ENCODE measurements around the gene GPR87. TPM values are rescaled to one million over a fixed set of nuclear protein-coding genes. Genes with fewer than 3 reads are reported as not detected.
A peak's percentile ranks its signal among the peaks of the same experiment; 100 is the strongest.

The GPR87 gene
- total RNA-seq, 3 donors from 2014 or later (not counting 1 experiment from before 2014, with no cell fraction given), result not detected

DNA sequence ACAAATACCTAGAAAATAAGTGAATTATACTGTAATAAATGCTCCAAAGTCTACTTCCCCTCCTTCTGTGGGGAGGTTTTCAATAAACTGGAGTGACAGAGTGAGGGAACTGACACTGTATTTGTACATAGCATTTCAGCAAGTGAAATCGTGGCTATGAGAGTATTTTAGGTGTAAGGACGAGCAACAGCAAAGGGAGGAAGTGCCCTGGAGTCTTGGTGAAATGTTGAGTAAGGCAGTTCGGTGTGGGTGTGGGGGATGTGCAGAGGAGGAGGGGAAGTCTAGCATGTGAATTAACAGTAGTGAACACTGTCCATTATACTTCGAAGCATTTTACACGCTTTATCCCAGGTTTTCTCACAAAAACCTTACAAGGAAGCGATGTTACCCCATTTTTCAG, 30.8 kb upstream of the GPR87 start:
- no peaks in the 10 kb centered on the region for H3K36me3 Mint-ChIP-seq
- TF ChIP-seq, protein P1, sequence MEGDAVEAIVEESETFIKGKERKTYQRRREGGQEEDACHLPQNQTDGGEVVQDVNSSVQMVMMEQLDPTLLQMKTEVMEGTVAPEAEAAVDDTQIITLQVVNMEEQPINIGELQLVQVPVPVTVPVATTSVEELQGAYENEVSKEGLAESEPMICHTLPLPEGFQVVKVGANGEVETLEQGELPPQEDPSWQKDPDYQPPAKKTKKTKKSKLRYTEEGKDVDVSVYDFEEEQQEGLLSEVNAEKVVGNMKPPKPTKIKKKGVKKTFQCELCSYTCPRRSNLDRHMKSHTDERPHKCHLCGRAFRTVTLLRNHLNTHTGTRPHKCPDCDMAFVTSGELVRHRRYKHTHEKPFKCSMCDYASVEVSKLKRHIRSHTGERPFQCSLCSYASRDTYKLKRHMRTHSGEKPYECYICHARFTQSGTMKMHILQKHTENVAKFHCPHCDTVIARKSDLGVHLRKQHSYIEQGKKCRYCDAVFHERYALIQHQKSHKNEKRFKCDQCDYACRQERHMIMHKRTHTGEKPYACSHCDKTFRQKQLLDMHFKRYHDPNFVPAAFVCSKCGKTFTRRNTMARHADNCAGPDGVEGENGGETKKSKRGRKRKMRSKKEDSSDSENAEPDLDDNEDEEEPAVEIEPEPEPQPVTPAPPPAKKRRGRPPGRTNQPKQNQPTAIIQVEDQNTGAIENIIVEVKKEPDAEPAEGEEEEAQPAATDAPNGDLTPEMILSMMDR (IDR thresholded peaks at IDR 0.05), result no peak
- Histone ChIP-seq H3K9me3 (ENCODE audit: control insufficient read depth, insufficient read depth, low read length) (no peaks in the 10 kb centered on the region), H3K27me3 (ENCODE audit: control insufficient read depth, insufficient read depth, low read length) (no peaks in the 10 kb centered on the region), H3K27ac (ENCODE audit: low read length) (no peak overlapping the region), H3K4me3 (ENCODE audit: low read length) (no peak overlapping the region), H3K36me3 (ENCODE audit: control insufficient read depth, insufficient read depth, low read length) (no peaks in the 10 kb centered on the region), H3K4me1 (ENCODE audit: control insufficient read depth, insufficient read depth, low read length) (peaks cover 6% of the 10 kb centered on the region)
- H3K4me1 Mint-ChIP-seq, result peaks cover 24 to 26% of the 10 kb centered on the region in 2 donors
- ATAC-seq (peak; percentile 72 to 78 (median 73)), DNase-seq (no peak)
- H3K27me3 Mint-ChIP-seq (ENCODE audit: low read depth in 2 of 2), result no peaks in the 10 kb centered on the region
- H3K4me3 Mint-ChIP-seq, result peak overlapping the region; percentile 79
- no peaks in the 10 kb centered on the region for H3K9me3 Mint-ChIP-seq
- H3K27ac Mint-ChIP-seq, result peak overlapping the region; percentile 57 to 75
- intact Hi-C loops (cut with micrococcal nuclease), result no loop called here
- WGBS (ENCODE audit: insufficient coverage), result 12% methylated on average over 4 of the region's 6 CpGs

DNA sequence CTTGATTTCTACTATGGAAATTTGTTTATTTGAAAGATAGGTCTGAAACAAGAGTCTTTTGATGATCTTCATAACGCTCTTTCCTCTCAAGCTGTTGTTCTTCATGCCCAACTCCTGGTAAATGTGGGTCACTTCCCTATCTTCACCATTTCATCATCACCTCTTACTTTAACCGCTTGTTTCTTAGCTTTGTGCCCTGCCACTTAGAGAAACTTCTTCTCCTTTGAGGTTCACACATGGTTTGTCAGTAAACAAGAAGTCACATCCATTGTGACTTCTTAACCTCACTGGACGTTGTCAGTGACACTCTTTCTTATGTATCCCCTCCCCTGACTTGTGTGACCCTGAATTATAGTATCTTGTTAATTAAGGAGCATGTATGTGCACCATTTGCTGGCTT, 29.7 kb upstream of the GPR87 start:
- no peaks in the 10 kb centered on the region for H3K36me3 Mint-ChIP-seq
- H3K36me3 ChIP-seq (ENCODE audit: control insufficient read depth, insufficient read depth, low read length), result no peaks in the 10 kb centered on the region
- ATAC-seq (peak; percentile 50 to 75 (median 73)), DNase-seq (no peak)
- no peaks in the 10 kb centered on the region for H3K27me3 ChIP-seq (ENCODE audit: control insufficient read depth, insufficient read depth, low read length)
- no peak overlapping the region for H3K27ac ChIP-seq (ENCODE audit: low read length)
- H3K4me3 Mint-ChIP-seq, result peak overlapping the region; percentile 72
- peaks cover 24 to 26% of the 10 kb centered on the region in 2 donors for H3K4me1 Mint-ChIP-seq
- peak overlapping the region; percentile 57 to 77 for H3K27ac Mint-ChIP-seq
- TF ChIP-seq, protein P1 (IDR thresholded peaks at IDR 0.05), result no peak
- no peaks in the 10 kb centered on the region for H3K9me3 ChIP-seq (ENCODE audit: control insufficient read depth, insufficient read depth, low read length)
- WGBS (ENCODE audit: insufficient coverage), result 33% methylated on average over 2 of the region's 3 CpGs
- peaks cover 6% of the 10 kb centered on the region for H3K4me1 ChIP-seq (ENCODE audit: control insufficient read depth, insufficient read depth, low read length)
- H3K27me3 Mint-ChIP-seq (ENCODE audit: low read depth in 2 of 2), result no peaks in the 10 kb centered on the region
- H3K9me3 Mint-ChIP-seq, result no peaks in the 10 kb centered on the region
- intact Hi-C loops (cut with micrococcal nuclease), result no loop called here
- no peak overlapping the region for H3K4me3 ChIP-seq (ENCODE audit: low read length)

DNA sequence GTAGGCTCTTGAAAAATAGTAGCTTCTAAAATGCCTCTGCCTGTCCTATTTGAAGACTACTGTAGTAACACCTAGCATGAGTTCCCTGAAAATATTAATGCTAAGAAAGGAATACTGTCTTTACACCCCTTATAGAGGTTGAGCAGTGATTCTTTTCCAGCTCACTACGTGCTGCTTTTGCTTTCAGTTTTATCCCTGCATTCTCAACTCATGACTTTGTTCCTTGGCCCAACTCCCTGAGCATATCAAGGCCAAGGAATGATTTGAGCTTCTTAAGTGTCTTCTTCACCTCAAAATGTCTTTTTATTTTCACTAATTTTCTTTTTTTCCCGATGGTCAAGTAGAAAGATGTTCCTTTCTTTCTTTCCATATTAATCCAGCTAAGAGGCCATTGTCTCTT, 29.2 kb upstream of the GPR87 start:
- no peaks in the 10 kb centered on the region for H3K9me3 ChIP-seq (ENCODE audit: control insufficient read depth, insufficient read depth, low read length)
- no peaks in the 10 kb centered on the region for H3K27me3 Mint-ChIP-seq (ENCODE audit: low read depth in 2 of 2)
- H3K4me3 ChIP-seq (ENCODE audit: low read length), result no peak overlapping the region
- DNase-seq, result no peak
- WGBS (ENCODE audit: insufficient coverage), result 23% methylated on average over 1 of the region's 2 CpGs
- H3K27me3 ChIP-seq (ENCODE audit: control insufficient read depth, insufficient read depth, low read length), result peaks cover 2% of the 10 kb centered on the region
- peak overlapping the region; percentile 72 for H3K4me3 Mint-ChIP-seq
- no peaks in the 10 kb centered on the region for H3K36me3 Mint-ChIP-seq
- no peak overlapping the region for H3K27ac ChIP-seq (ENCODE audit: low read length)
- H3K4me1 ChIP-seq (ENCODE audit: control insufficient read depth, insufficient read depth, low read length), result peaks cover 6% of the 10 kb centered on the region
- intact Hi-C loops (cut with micrococcal nuclease), result no loop called here
- H3K4me1 Mint-ChIP-seq, result peaks cover 24 to 26% of the 10 kb centered on the region in 2 donors
- TF ChIP-seq, protein P1 (IDR thresholded peaks at IDR 0.05), result no peak
- H3K9me3 Mint-ChIP-seq, result no peaks in the 10 kb centered on the region
- H3K27ac Mint-ChIP-seq, result peak overlapping the region; percentile 57 to 77
- H3K36me3 ChIP-seq (ENCODE audit: control insufficient read depth, insufficient read depth, low read length), result no peaks in the 10 kb centered on the region
- peak in 2 of 3 donors; percentile 36 to 38 for ATAC-seq

DNA sequence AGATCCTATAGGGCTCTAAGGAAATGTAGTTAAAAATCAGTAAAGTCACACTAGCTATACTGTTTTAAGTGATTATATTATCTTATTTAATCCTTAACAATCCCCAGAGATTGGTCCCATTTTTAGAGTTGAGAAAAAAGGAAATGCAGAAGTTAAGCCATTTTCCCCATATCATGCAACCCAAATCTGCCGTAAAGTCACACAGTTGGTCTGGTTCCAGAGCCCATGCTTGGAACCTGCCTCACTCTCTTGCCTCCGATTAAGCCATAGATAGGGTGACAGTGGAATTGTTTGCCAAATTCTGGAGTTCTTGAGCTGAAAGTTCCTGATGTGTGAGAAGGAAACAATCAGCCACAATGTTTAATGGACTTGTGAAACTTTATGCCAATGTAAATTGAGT, 15.1 kb upstream of the GPR87 start:
- H3K4me1 ChIP-seq (ENCODE audit: control insufficient read depth, insufficient read depth, low read length), result peaks cover 4% of the 10 kb centered on the region
- no peak overlapping the region for H3K4me3 ChIP-seq (ENCODE audit: low read length)
- H3K36me3 ChIP-seq (ENCODE audit: control insufficient read depth, insufficient read depth, low read length), result no peaks in the 10 kb centered on the region
- Mint-ChIP-seq H3K36me3 (no peaks in the 10 kb centered on the region), H3K27me3 (ENCODE audit: low read depth in 2 of 2) (no peaks in the 10 kb centered on the region), H3K4me3 (no peak overlapping the region), H3K27ac (no peak overlapping the region), H3K9me3 (no peaks in the 10 kb centered on the region), H3K4me1 (peaks cover 18 to 26% of the 10 kb centered on the region in 2 donors)
- intact Hi-C loops (cut with micrococcal nuclease), result no loop called here
- DNase-seq (no peak), ATAC-seq (no peak)
- TF ChIP-seq, protein P1 (IDR thresholded peaks at IDR 0.05), result no peak
- no peaks in the 10 kb centered on the region for H3K27me3 ChIP-seq (ENCODE audit: control insufficient read depth, insufficient read depth, low read length)
- H3K27ac ChIP-seq (ENCODE audit: low read length), result no peak overlapping the region
- no peaks in the 10 kb centered on the region for H3K9me3 ChIP-seq (ENCODE audit: control insufficient read depth, insufficient read depth, low read length)
- WGBS (ENCODE audit: insufficient coverage), result 100% methylated on average over 2 of the region's 2 CpGs
